GM12878 (cell line): ENCODE measurements around the gene C9orf78. TPM values are rescaled to one million over a fixed set of nuclear protein-coding genes. Genes with fewer than 3 reads are reported as not detected.
"Not testable (repeated sequence)": the region's sequence is repeated elsewhere in the genome, so short reads cannot be mapped to it uniquely, and the experiment has no call there.

Source experiments
- ATAC-seq: fragments of 200-7000 bp; cut with Tn5 transposase; 3 replicates; pipeline ENCODE4 v1.9.1; 2020; ENCODE audit warnings: mild to moderate bottlenecking, moderate library complexity
- BruUV-seq: library from RNA; stranded (reverse); fragments of 400-500 nt; replicated peaks from 2 replicates; lab custom pipeline; 2021; lab: Mats Ljungman, UMichigan
- CTCF ChIA-PET: fragments of 300-600 bp; sonication (Branson Sonifier 250); formaldehyde crosslinking; extraction: SDS; loops from one replicate; lab custom pipeline; 2021; ENCODE audit warnings: inconsistent platforms; lab: Yijun Ruan, JAX
- POLR2A ChIA-PET: fragments of 350-600 bp; formaldehyde crosslinking; extraction: SDS; loops from one replicate; lab custom pipeline; 2021; ENCODE audit warnings: inconsistent platforms; lab: Charles Lee
- RAD21 ChIA-PET: fragments of 300-600 bp; sonication (Branson Sonifier 250); formaldehyde crosslinking; loops from one replicate; lab custom pipeline; 2023; ENCODE audit warnings: antibody characterized with exemption; ENCODE audit not compliant: unreplicated experiment; lab: Charles Lee
- SMC1A ChIA-PET: fragments of 300-600 bp; sonication (Branson Sonifier 250); formaldehyde crosslinking; loops from one replicate; lab custom pipeline; 2023; ENCODE audit not compliant: unreplicated experiment, uncharacterized antibody; lab: Charles Lee
- DNase-seq: peaks from one replicate; pipeline ENCODE4 v3.0.0-alpha.2; 2011; ENCODE audit warnings: low read depth, low spot score
- FAIRE-seq: peaks from 3 replicates; lab custom pipeline; 2011; peaks lifted over from hg19 to GRCh38; lab: Jason Lieb, UNC
- H2AFZ ChIP-seq: 2 replicates; pipeline ENCODE4 v1.6.0; 2011; ENCODE audit warnings: low read depth, low read length, control low read depth; ENCODE audit not compliant: control insufficient read depth
- H3K27ac ChIP-seq: 2 replicates; pipeline ENCODE4 v1.5.1; 2011; ENCODE audit warnings: control low read depth; ENCODE audit not compliant: control insufficient read depth, insufficient read depth
- H3K27me3 ChIP-seq, 2 experiments: replicated peaks in 1 of 2; 2 replicates each; pipeline versions ENCODE4 v1.6.0 to v1.6.1; 2011; ENCODE audit warnings: low read length in 1 of 2; ENCODE audit not compliant: control insufficient read depth in 2 of 2, insufficient read depth in 2 of 2
- H3K36me3 ChIP-seq, 2 experiments: 2 replicates each; pipeline ENCODE4 v1.5.1; 2011; ENCODE audit warnings: low read length in 1 of 2; ENCODE audit not compliant: control insufficient read depth in 2 of 2, insufficient read depth in 2 of 2
- H3K4me1 ChIP-seq: 2 replicates; pipeline ENCODE4 v1.6.1; 2011; ENCODE audit warnings: mild to moderate bottlenecking, low read length, moderate library complexity, mixed read lengths; ENCODE audit not compliant: control insufficient read depth, insufficient read depth
- H3K4me2 ChIP-seq: 2 replicates; pipeline ENCODE4 v1.6.0; 2011; ENCODE audit warnings: control low read depth; ENCODE audit not compliant: control insufficient read depth, insufficient read depth
- H3K4me3 ChIP-seq: fragments of 200-600 bp; sonication (generic); 2 replicates; pipeline ENCODE4 v1.5.1; 2016
- H3K79me2 ChIP-seq: 2 replicates; pipeline ENCODE4 v1.6.0; 2011; ENCODE audit warnings: low read length; ENCODE audit not compliant: control insufficient read depth, insufficient read depth
- H3K9ac ChIP-seq: 2 replicates; pipeline ENCODE4 v1.8.0; 2011; ENCODE audit warnings: low read length, control low read depth, mixed read lengths; ENCODE audit not compliant: control insufficient read depth, insufficient read depth
- H3K9me3 ChIP-seq: replicated peaks from 3 replicates; pipeline ENCODE4 v1.5.1; 2011; ENCODE audit warnings: mild to moderate bottlenecking, low read length; ENCODE audit not compliant: control insufficient read depth, insufficient read depth
- H4K20me1 ChIP-seq: 2 replicates; pipeline ENCODE4 v1.6.0; 2011; ENCODE audit not compliant: control insufficient read depth, insufficient read depth
- ATF3 ChIP-seq: IDR thresholded peaks from 2 replicates; pipeline ENCODE4 v1.6.1; 2011; ENCODE audit warnings: low read depth, mild to moderate bottlenecking, low read length, moderate library complexity, borderline replicate concordance; ENCODE audit errors: extremely low read depth
- YY1 ChIP-seq: IDR thresholded peaks from 2 replicates; pipeline ENCODE4 v1.6.1; 2011; ENCODE audit warnings: low read depth, mild to moderate bottlenecking, low read length
- ZBTB33 ChIP-seq: fragments of 450-650 bp; IDR thresholded peaks from 2 replicates; pipeline ENCODE4 v1.6.1; 2017; ENCODE audit warnings: mild to moderate bottlenecking
- ZNF384 ChIP-seq: IDR thresholded peaks from 2 replicates; pipeline ENCODE4 v1.6.1; 2012; ENCODE audit warnings: low read depth, mild to moderate bottlenecking, low read length, improper control_type of control experiment, borderline replicate concordance
- WGBS: methylation state at CpG from one replicate; pipeline ENCODE4 v1.1.6; 2016; ENCODE audit warnings: low lambda C conversion rate; ENCODE audit not compliant: insufficient replicate concordance, insufficient coverage; ENCODE audit errors: missing lambda C conversion rate; 5-methylcytosine and 5-hydroxymethylcytosine counted together
- in situ Hi-C: fragments of 300-500 bp; cut with MboI; formaldehyde crosslinking; loops from 9 replicates; pipeline ENCODE4 v1.14.3; 2018; ENCODE audit warnings: mixed read lengths
- intact Hi-C: fragments of 100-400 bp; cut with micrococcal nuclease; formaldehyde crosslinking; loops from one replicate; pipeline ENCODE4 v1.14.2; 2022; ENCODE audit not compliant: unreplicated experiment
- polyA plus RNA-seq, 11 experiments: library from polyadenylated mRNA; depleted of rRNA in 4 of 11; unstranded in 6 of 11; stranded (reverse) in 5 of 11; fragments of >200 nt; fragmentation: Nextera tagmentation in 4 of 11; fragmentation: Illumina TruSeq in 1 of 11; extraction: Ambion mirVana in 4 of 11; extraction: Trizol in 1 of 11; gene quantifications; 1 replicate in 1 of 11; 2 replicates in 10 of 11; pipeline versions ENCODE4 v1.2.1 to v1.2.3, GENCODE V29; 2011 to 2016; ENCODE audit warnings: inconsistent platforms in 2 of 11, missing spikeins in 2 of 11, low read depth in 1 of 11
- total RNA-seq, 4 experiments: library from RNA; depleted of rRNA in 3 of 4; stranded (reverse); fragments of >200 nt in 3 of 4; fragmentation: Illumina TruSeq in 1 of 4; extraction: Trizol in 1 of 4; gene quantifications; 2 replicates each; pipeline versions ENCODE4 v1.2.1 to v1.2.3, GENCODE V29; 2013 to 2021

C9orf78 gene
- total and polyA plus RNA-seq, 10 of the 15 experiments (the other 5 are each of a cell fraction or from before 2014, with no cell fraction given), result 23.0 to 60.9 (median 47.5) TPM

- RAD21 ChIA-PET, DNase-seq, in situ Hi-C loops, SMC1A ChIA-PET, H3K27ac ChIP-seq, H2AFZ ChIP-seq, H4K20me1 ChIP-seq, POLR2A ChIA-PET, H3K4me2 ChIP-seq, H3K27me3 ChIP-seq, H3K9me3 ChIP-seq, H3K79me2 ChIP-seq, ATAC-seq, H3K36me3 ChIP-seq, intact Hi-C loops, H3K4me3 ChIP-seq, H3K4me1 ChIP-seq, FAIRE-seq, H3K9ac ChIP-seq, BruUV-seq: not testable (repeated sequence)
- WGBS, result 47% methylated on average over 2 of the region's 2 CpGs
- CTCF ChIA-PET, result interaction anchor here (1.2 kb wide), 1 partner anchor 58 kb away, joined by 6 read pairs; no protein-coding TSS in a partner anchor
Observed at GRCh38 chr9:129796029-129796428, 39.0 kb downstream of the C9orf78 start.

- FAIRE-seq, result no peak
- SMC1A ChIA-PET, result no interaction called here
- no peak overlapping the region for H3K9ac ChIP-seq
- H2AFZ ChIP-seq, result no peak overlapping the region
- 47% methylated on average over 8 of the region's 8 CpGs for WGBS
- no peaks in the 10 kb centered on the region for H3K79me2 ChIP-seq
- no peaks in the 10 kb centered on the region for H3K36me3 ChIP-seq
- in situ Hi-C loops (no loop called here), intact Hi-C loops (no loop called here)
- no peak overlapping the region for H3K4me2 ChIP-seq
- H3K9me3 ChIP-seq, result no peaks in the 10 kb centered on the region
- BruUV-seq, result no TSS peak
- CTCF ChIA-PET, result no interaction called here
- no peak for TF ChIP-seq ZNF384
- TF ChIP-seq ZBTB33, result no peak
- TF ChIP-seq ATF3, result no peak
- TF ChIP-seq YY1, result no peak
- H3K4me1 ChIP-seq, result no peaks in the 10 kb centered on the region
- DNase-seq, result no peak
- no peaks in the 10 kb centered on the region for H4K20me1 ChIP-seq
- H3K27ac ChIP-seq, result no peak overlapping the region
- POLR2A ChIA-PET, result no interaction called here
- H3K4me3 ChIP-seq, result no peak overlapping the region
- RAD21 ChIA-PET, result no interaction called here
- peaks cover 0 to 2% of the 10 kb centered on the region in 2 experiments; a peak in 1 of 4 replicates for H3K27me3 ChIP-seq
- ATAC-seq, result no peak
Observed at GRCh38 chr9:129794549-129794948, 40.5 kb downstream of the C9orf78 start.
